ENCODE results near the gene TRANK1. TPM values are rescaled to one million over a fixed set of nuclear protein-coding genes. Genes with fewer than 3 reads are reported as not detected.

The TRANK1 gene
- total RNA-seq, 1 experiment from 2014 or later, result 6.3 TPM

- CTCF ChIA-PET, result no interaction called here
- no peaks in the 10 kb centered on the region for H3K9me3 ChIP-seq (ENCODE audit: low read depth, low read length, poor library complexity, severe bottlenecking)
- no peaks in the 10 kb centered on the region for H3K27me3 ChIP-seq (replicated peaks; ENCODE audit: insufficient read depth, low read depth, low read length, poor library complexity)
- BruUV-seq (replicated peaks), result no TSS peak
- POLR2A ChIA-PET (ENCODE audit: low non-redundant PET), result no interaction called here
- peaks cover 5% of the 10 kb centered on the region for H3K36me3 ChIP-seq (ENCODE audit: insufficient read depth, low read length, poor library complexity, severe bottlenecking)
- TF ChIP-seq EZH2 (IDR thresholded peaks at IDR 0.05; ENCODE audit: borderline replicate concordance, low read depth, low read length, poor library complexity, severe bottlenecking), result no peak
- no peak for TF ChIP-seq CTCF (conservative IDR thresholded peaks at IDR 0.05; ENCODE audit: low read depth, low read length)
- H3K4me3 ChIP-seq (ENCODE audit: low read depth, low read length, poor library complexity, severe bottlenecking), result no peak overlapping the region
- H3K27ac ChIP-seq (ENCODE audit: low read depth, low read length, poor library complexity, severe bottlenecking), result no peak overlapping the region
- no peak for DNase-seq (ENCODE audit: low spot score)
- H3K4me1 ChIP-seq (ENCODE audit: insufficient read depth, low read length, poor library complexity, severe bottlenecking), result no peaks in the 10 kb centered on the region
- intact Hi-C loops (cut with micrococcal nuclease; ENCODE audit: unreplicated experiment), result no loop called here
Measured at GRCh38 chr3:36840453-36840921, 104.4 kb downstream of the TRANK1 start.

- no TSS peak for BruUV-seq (replicated peaks)
- no peak overlapping the region for H3K27ac ChIP-seq (ENCODE audit: low read depth, low read length, poor library complexity, severe bottlenecking)
- TF ChIP-seq CTCF (conservative IDR thresholded peaks at IDR 0.05; ENCODE audit: low read depth, low read length) (peak; percentile 71), EZH2 (IDR thresholded peaks at IDR 0.05; ENCODE audit: borderline replicate concordance, low read depth, low read length, poor library complexity, severe bottlenecking) (no peak)
- DNase-seq (ENCODE audit: low spot score), result peak; percentile 37
- ChIA-PET POLR2A (ENCODE audit: low non-redundant PET) (interaction anchor here (0.5 kb wide), 1 partner anchor 9 kb away, joined by 3 read pairs; no protein-coding TSS in a partner anchor), CTCF (interaction anchor here (1.0 kb wide), 1 partner anchor 121 kb away, joined by 9 read pairs; no protein-coding TSS in a partner anchor)
- H3K27me3 ChIP-seq (replicated peaks; ENCODE audit: insufficient read depth, low read depth, low read length, poor library complexity), result no peaks in the 10 kb centered on the region
- no peaks in the 10 kb centered on the region for H3K9me3 ChIP-seq (ENCODE audit: low read depth, low read length, poor library complexity, severe bottlenecking)
- peaks cover 5% of the 10 kb centered on the region for H3K36me3 ChIP-seq (ENCODE audit: insufficient read depth, low read length, poor library complexity, severe bottlenecking)
- H3K4me1 ChIP-seq (ENCODE audit: insufficient read depth, low read length, poor library complexity, severe bottlenecking), result no peaks in the 10 kb centered on the region
- intact Hi-C loops (cut with micrococcal nuclease; ENCODE audit: unreplicated experiment), result loop anchor here (5.0 kb wide), 1 partner anchor 120 kb away; no protein-coding TSS in a partner anchor
- no peak overlapping the region for H3K4me3 ChIP-seq (ENCODE audit: low read depth, low read length, poor library complexity, severe bottlenecking)
Measured at GRCh38 chr3:36837089-36837488, 107.8 kb downstream of the TRANK1 start.

- H3K27ac ChIP-seq (ENCODE audit: low read depth, low read length, poor library complexity, severe bottlenecking), result no peak overlapping the region
- no peaks in the 10 kb centered on the region for H3K36me3 ChIP-seq (ENCODE audit: insufficient read depth, low read length, poor library complexity, severe bottlenecking)
- no peaks in the 10 kb centered on the region for H3K4me1 ChIP-seq (ENCODE audit: insufficient read depth, low read length, poor library complexity, severe bottlenecking)
- no peak overlapping the region for H3K4me3 ChIP-seq (ENCODE audit: low read depth, low read length, poor library complexity, severe bottlenecking)
- H3K27me3 ChIP-seq (replicated peaks; ENCODE audit: insufficient read depth, low read depth, low read length, poor library complexity), result no peaks in the 10 kb centered on the region
- intact Hi-C loops (cut with micrococcal nuclease; ENCODE audit: unreplicated experiment), result no loop called here
- H3K9me3 ChIP-seq (ENCODE audit: low read depth, low read length, poor library complexity, severe bottlenecking), result no peaks in the 10 kb centered on the region
- TF ChIP-seq EZH2 (IDR thresholded peaks at IDR 0.05; ENCODE audit: borderline replicate concordance, low read depth, low read length, poor library complexity, severe bottlenecking), result no peak
- TF ChIP-seq CTCF (conservative IDR thresholded peaks at IDR 0.05; ENCODE audit: low read depth, low read length), result no peak
- DNase-seq (ENCODE audit: low spot score), result no peak
- CTCF ChIA-PET, result no interaction called here
- BruUV-seq (replicated peaks), result no TSS peak
- POLR2A ChIA-PET (ENCODE audit: low non-redundant PET), result no interaction called here
Measured at GRCh38 chr3:36833160-36833814, 111.6 kb downstream of the TRANK1 start.
